ENCODE results near the gene GSAP. TPM values are rescaled to one million over a fixed set of nuclear protein-coding genes. Genes with fewer than 3 reads are reported as not detected.

GSAP gene
- total RNA-seq, 4 donors from 2014 or later: 12.6 to 22.8 (median 17.0) TPM

GRCh38 chr7:77393954-77394353 lies 22.2 kb downstream of the GSAP start:
- Histone ChIP-seq H3K27me3 (no peaks in the 10 kb centered on the region), H3K36me3 (peaks cover 0 to 20% (median 10%) of the 10 kb centered on the region in 4 donors), H3K4me3 (no peak overlapping the region), H3K27ac (replicated peaks in 1 of 4) (no peak overlapping the region), H3K4me1 (no peaks in the 10 kb centered on the region), H3K9me3 (no peaks in the 10 kb centered on the region)
- intact Hi-C loops (cut with DNase I): no loop called here
- 96% methylated on average over 6 of the region's 6 CpGs for WGBS
- no peak for TF ChIP-seq POLR2A (IDR thresholded peaks at IDR 0.05; ENCODE audit: low read depth)
- TF ChIP-seq POLR2AphosphoS5 (IDR thresholded peaks at IDR 0.05): no peak
- TF ChIP-seq EP300 (IDR thresholded peaks at IDR 0.05): no peak
- TF ChIP-seq, protein P1, sequence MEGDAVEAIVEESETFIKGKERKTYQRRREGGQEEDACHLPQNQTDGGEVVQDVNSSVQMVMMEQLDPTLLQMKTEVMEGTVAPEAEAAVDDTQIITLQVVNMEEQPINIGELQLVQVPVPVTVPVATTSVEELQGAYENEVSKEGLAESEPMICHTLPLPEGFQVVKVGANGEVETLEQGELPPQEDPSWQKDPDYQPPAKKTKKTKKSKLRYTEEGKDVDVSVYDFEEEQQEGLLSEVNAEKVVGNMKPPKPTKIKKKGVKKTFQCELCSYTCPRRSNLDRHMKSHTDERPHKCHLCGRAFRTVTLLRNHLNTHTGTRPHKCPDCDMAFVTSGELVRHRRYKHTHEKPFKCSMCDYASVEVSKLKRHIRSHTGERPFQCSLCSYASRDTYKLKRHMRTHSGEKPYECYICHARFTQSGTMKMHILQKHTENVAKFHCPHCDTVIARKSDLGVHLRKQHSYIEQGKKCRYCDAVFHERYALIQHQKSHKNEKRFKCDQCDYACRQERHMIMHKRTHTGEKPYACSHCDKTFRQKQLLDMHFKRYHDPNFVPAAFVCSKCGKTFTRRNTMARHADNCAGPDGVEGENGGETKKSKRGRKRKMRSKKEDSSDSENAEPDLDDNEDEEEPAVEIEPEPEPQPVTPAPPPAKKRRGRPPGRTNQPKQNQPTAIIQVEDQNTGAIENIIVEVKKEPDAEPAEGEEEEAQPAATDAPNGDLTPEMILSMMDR (IDR thresholded peaks at IDR 0.05): no peak
- no peak for DNase-seq (ENCODE audit: extremely low spot score)

GRCh38 chr7:77393261-77393660 lies 22.9 kb downstream of the GSAP start:
- 84% methylated on average over 5 of the region's 5 CpGs for WGBS
- intact Hi-C loops (cut with DNase I): no loop called here
- TF ChIP-seq EP300 (IDR thresholded peaks at IDR 0.05) (no peak), POLR2A (IDR thresholded peaks at IDR 0.05; ENCODE audit: low read depth) (no peak), POLR2AphosphoS5 (IDR thresholded peaks at IDR 0.05) (no peak)
- TF ChIP-seq, protein P1 (IDR thresholded peaks at IDR 0.05): no peak
- DNase-seq (ENCODE audit: extremely low spot score): no peak
- peaks cover 0 to 20% (median 10%) of the 10 kb centered on the region in 4 donors for H3K36me3 ChIP-seq
- H3K4me1 ChIP-seq: peaks cover 0 to 2% (median 1%) of the 10 kb centered on the region in 4 donors
- no peak overlapping the region for H3K27ac ChIP-seq (replicated peaks in 1 of 4)
- H3K27me3 ChIP-seq: no peaks in the 10 kb centered on the region
- H3K9me3 ChIP-seq: no peaks in the 10 kb centered on the region
- H3K4me3 ChIP-seq: no peak overlapping the region

DNA sequence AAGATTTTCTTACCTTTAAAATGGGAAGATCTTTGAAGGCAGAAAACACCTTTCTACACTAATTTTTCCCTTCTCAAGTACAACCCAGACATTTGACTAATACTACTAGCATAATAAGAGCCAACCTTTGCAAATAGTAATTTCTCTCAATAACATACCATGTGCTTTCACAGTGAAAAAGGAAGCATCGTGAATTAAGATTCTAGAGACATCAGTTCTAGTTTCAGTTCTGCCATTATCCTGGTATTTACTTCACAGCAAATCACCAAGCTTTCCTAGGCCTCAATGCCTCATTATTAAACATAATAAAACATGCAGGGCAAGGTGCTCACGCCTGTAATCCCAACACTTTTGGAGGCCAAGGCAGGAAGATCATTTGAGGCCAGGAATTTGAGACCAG lies 24.9 kb downstream of the GSAP start:
- H3K27ac ChIP-seq (replicated peaks in 1 of 4): no peak overlapping the region
- peaks cover 0 to 29% (median 8%) of the 10 kb centered on the region in 4 donors for H3K36me3 ChIP-seq
- no peaks in the 10 kb centered on the region for H3K27me3 ChIP-seq
- peaks cover 0 to 6% (median 5%) of the 10 kb centered on the region in 4 donors for H3K4me1 ChIP-seq
- WGBS: 82% methylated on average over 2 of the region's 2 CpGs
- no peak overlapping the region for H3K4me3 ChIP-seq
- no peak for DNase-seq (ENCODE audit: extremely low spot score)
- TF ChIP-seq, protein P1 (IDR thresholded peaks at IDR 0.05): no peak
- TF ChIP-seq POLR2A (IDR thresholded peaks at IDR 0.05; ENCODE audit: low read depth) (no peak), EP300 (IDR thresholded peaks at IDR 0.05) (no peak)
- intact Hi-C loops (cut with DNase I): no loop called here
- H3K9me3 ChIP-seq: no peaks in the 10 kb centered on the region

- intact Hi-C loops (cut with DNase I): no loop called here
- peaks cover 0 to 6% (median 5%) of the 10 kb centered on the region in 4 donors for H3K4me1 ChIP-seq
- TF ChIP-seq EP300 (IDR thresholded peaks at IDR 0.05) (no peak), POLR2A (IDR thresholded peaks at IDR 0.05; ENCODE audit: low read depth) (no peak), POLR2AphosphoS5 (IDR thresholded peaks at IDR 0.05) (no peak)
- TF ChIP-seq, protein P1 (IDR thresholded peaks at IDR 0.05): no peak
- H3K27me3 ChIP-seq: no peaks in the 10 kb centered on the region
- 66% methylated on average over 5 of the region's 5 CpGs for WGBS
- no peaks in the 10 kb centered on the region for H3K9me3 ChIP-seq
- H3K4me3 ChIP-seq: no peak overlapping the region
- peaks cover 0 to 39% (median 6%) of the 10 kb centered on the region in 4 donors for H3K36me3 ChIP-seq
- no peak overlapping the region for H3K27ac ChIP-seq (replicated peaks in 1 of 4)
- DNase-seq (ENCODE audit: extremely low spot score): no peak
Measured at GRCh38 chr7:77388055-77388641, 28.0 kb downstream of the GSAP start.

Data from esophagus muscularis mucosa (tissue), 4 donors.